ENCODE results near the gene KIF26A.
"Not testable (repeated sequence)": the region's sequence is repeated elsewhere in the genome, so short reads cannot be mapped to it uniquely, and the experiment has no call there.

Gene KIF26A

DNA sequence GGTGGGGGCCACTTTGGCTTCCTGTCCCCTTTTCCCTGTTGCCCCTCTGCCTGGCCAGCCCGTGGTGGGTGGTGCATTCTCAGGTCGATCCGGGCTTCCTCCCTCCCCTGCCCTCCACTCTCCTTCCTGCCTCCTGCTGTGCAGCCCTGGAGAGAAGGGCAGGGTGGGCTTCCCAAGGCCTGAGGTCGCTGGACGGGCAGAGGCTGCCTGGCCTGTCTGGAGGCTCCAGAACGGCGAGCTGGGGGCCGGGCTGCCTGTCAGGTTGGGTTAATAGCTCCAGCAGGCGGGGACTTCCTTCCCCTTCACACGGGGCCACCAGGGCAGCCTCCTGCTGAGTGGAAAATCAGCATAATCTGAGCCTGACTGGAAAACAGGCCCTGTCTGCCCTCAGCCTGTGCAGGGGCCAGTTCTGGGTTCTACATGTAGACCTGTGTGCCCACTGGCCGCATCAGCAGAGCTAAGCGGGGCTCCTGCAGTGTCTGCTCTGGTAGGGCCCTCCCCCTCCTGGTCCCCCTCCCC lies 11.3 kb downstream of the KIF26A start:
- no peak for TF ChIP-seq Cebpa-rat (IDR thresholded peaks at IDR 0.05)
- no peak overlapping the region for H3K4me3 ChIP-seq
- H3K4me2 ChIP-seq = peak overlapping the region; percentile 49 to 79 (median 64)
- H3K27me3 ChIP-seq = no peaks in the 10 kb centered on the region
- H3K36me3 ChIP-seq = peaks cover 0 to 16% (median 9%) of the 10 kb centered on the region in 11 experiments; a peak in 8 of 22 replicates
- H3K4me1 ChIP-seq = peaks cover 24 to 65% (median 36%) of the 10 kb centered on the region in 10 experiments
- H4K20me1 ChIP-seq = peaks cover 0 to 93% (median 62%) of the 10 kb centered on the region in 11 experiments; a peak in 16 of 22 replicates
- no peaks in the 10 kb centered on the region for H3K9me3 ChIP-seq (replicated peaks in 1 of 11)
- H3K27ac ChIP-seq = peak overlapping the region in 8 of 11 experiments; percentile 5 to 58 (median 36); a peak in 11 of 22 replicates
- H3K9ac ChIP-seq = peak overlapping the region in 8 of 11 experiments; percentile 0 to 55 (median 42); a peak in 6 of 22 replicates

DNA sequence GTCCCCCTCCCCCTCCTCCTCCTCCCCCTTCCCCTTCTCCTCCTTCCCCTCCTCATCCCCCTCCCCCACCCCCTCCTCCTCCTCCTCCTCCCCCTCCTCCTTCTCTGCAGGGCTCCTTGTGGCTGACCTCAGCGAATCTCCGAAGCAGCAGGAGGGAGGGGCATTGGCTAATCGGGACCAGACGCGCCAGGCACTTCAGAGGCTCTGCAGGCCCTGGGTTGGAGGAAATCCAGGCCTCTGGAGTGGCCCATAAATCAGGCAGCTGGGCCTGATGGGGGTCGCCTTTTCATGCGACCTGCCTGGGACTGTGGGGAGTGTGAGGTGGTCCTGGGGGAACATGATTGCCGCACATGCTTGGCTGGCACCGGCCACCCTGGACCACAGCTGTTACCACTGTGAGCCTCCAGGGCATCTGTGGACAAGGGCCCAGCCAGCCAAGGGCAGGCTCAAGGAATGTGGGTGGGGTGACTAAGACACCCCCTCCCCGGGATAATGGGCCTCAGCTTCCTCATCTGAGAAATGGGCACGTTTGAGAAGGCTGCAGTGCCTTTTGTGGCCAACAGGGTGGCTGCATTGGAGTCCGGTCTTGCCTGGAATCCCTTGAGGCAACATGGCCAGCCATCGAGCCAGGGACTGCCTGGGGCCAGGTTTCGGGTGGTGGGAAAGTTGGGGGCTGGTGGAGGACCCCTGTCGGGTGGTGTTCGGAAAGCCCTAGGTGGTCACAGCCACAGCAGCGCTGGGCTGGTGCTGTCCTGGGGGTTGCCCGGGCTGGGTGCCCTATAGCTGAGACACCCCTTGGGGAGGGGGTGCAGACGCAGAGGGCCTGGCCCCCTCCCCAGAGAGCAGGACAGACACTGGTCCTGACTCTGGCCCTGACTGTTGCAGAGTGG lies 12.0 kb downstream of the KIF26A start:
- Histone ChIP-seq H3K9me3 (replicated peaks in 1 of 11) (no peaks in the 10 kb centered on the region), H3K36me3 (peaks cover 0 to 16% (median 9%) of the 10 kb centered on the region in 11 experiments; a peak in 8 of 22 replicates), H3K4me2 (peak overlapping the region; percentile 55 to 90 (median 76)), H3K9ac (peak overlapping the region in 5 of 11 experiments; percentile 11 to 54 (median 46); a peak in 4 of 22 replicates), H3K4me3 (no peak overlapping the region), H3K4me1 (peaks cover 31 to 70% (median 43%) of the 10 kb centered on the region in 10 experiments), H3K27ac (peak overlapping the region in 7 of 11 experiments; percentile 6 to 45 (median 31); a peak in 9 of 22 replicates), H4K20me1 (peaks cover 0 to 93% (median 60%) of the 10 kb centered on the region in 11 experiments; a peak in 16 of 22 replicates), H3K27me3 (no peaks in the 10 kb centered on the region)
- TF ChIP-seq Cebpa-rat (IDR thresholded peaks at IDR 0.05) = no peak

DNA sequence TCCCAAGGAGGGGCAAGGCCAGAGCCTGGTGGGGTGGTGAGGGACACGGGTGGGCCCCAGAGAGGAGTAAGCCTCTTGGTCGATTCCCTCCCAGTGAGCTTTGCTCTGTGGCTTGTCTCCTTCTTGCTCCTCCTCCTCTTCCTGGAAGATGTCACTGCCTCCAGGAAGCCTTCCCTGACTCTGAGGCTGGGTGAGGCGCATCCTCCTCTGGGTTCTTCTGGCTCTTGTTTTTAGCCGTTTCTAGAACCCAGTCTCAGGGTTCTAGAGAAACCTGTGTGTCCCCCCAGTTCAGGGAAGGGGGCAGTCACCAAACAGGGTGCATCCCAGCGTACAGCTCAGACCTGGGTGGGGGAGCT lies 12.6 kb downstream of the KIF26A start:
- Histone ChIP-seq H3K4me3 (no peak overlapping the region), H3K9ac (0 out of 22 replicates have a peak overlapping the region, but pooled peaks of 1 of the 11 experiments have one; percentile 50), H3K4me1 (peaks cover 34 to 70% (median 50%) of the 10 kb centered on the region in 10 experiments), H3K4me2 (peak overlapping the region in 10 of 11 experiments; percentile 55 to 90 (median 77); a peak in 16 of 22 replicates), H3K27ac (peak overlapping the region in 4 of 11 experiments; percentile 17 to 40 (median 32); a peak in 4 of 22 replicates), H4K20me1 (peaks cover 0 to 93% (median 60%) of the 10 kb centered on the region in 11 experiments; a peak in 16 of 22 replicates), H3K9me3 (replicated peaks in 1 of 11) (no peaks in the 10 kb centered on the region), H3K36me3 (peaks cover 0 to 16% (median 9%) of the 10 kb centered on the region in 11 experiments; a peak in 8 of 22 replicates), H3K27me3 (no peaks in the 10 kb centered on the region)
- no peak for TF ChIP-seq Cebpa-rat (IDR thresholded peaks at IDR 0.05)

DNA sequence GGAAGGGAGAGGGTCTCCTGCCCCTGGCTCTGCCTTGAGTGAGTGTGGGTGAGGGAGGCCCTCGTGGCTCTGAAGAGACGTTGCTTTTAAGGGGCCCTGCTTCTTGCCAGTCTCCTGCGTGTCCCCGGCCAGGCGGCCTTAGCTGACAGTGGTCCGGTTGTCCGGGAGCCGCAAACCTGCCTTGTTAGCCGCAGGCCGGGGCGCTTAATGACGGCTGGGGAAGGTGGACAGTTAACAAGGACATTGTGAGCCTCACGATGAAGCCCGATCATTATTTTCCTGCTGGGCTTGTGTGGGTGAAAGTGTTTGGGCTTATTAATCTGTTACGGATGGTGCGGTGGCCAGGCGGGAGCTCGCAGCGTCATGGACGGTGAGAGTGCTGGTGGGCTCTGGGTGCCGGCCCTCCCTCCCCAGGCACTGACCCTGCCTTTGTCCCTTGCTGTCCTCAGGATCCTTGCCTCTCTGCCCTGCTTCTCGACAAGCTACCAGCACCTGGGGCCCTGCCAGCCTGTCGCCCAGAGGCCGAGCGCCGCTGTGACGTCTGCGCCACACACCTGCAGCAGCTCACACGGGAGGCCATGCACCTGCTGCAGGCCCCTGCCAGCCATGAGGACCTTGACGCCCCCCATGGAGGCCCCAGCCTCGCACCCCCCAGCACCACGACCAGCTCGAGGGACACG lies 13.3 kb downstream of the KIF26A start:
- Histone ChIP-seq H3K36me3 (peaks cover 0 to 16% (median 9%) of the 10 kb centered on the region in 11 experiments; a peak in 8 of 22 replicates), H3K27me3 (no peaks in the 10 kb centered on the region), H3K4me2 (no peak overlapping the region), H3K9ac (no peak overlapping the region), H4K20me1 (peaks cover 0 to 92% (median 58%) of the 10 kb centered on the region in 11 experiments; a peak in 16 of 22 replicates), H3K27ac (no peak overlapping the region), H3K4me3 (no peak overlapping the region), H3K9me3 (replicated peaks in 1 of 11) (no peaks in the 10 kb centered on the region), H3K4me1 (peaks cover 34 to 70% (median 55%) of the 10 kb centered on the region in 10 experiments)
- no peak for TF ChIP-seq Cebpa-rat (IDR thresholded peaks at IDR 0.05)

DNA sequence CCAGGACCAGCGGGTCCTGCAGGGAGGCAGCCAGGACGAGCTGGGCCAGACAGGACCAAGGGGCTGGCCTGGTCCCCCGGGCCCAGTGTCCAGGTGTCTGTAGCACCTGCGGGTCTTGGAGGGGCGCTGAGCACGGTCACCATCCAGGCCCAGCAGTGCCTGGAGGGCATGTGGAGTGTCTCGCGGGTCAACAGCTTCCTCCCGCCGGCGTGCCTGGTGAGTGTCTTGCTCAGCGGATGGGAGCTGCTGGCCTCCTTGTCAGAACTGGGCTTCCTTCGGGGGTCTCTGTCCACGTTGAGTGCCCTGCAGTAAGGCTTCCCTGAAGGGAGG lies 13.8 kb downstream of the KIF26A start:
- peaks cover 34 to 72% (median 58%) of the 10 kb centered on the region in 10 experiments for H3K4me1 ChIP-seq
- no peak overlapping the region; a peak in 1 of 22 replicates for H3K9ac ChIP-seq
- H4K20me1 ChIP-seq = peaks cover 0 to 90% (median 53%) of the 10 kb centered on the region in 11 experiments; a peak in 16 of 22 replicates
- peaks cover 0 to 16% (median 9%) of the 10 kb centered on the region in 11 experiments; a peak in 8 of 22 replicates for H3K36me3 ChIP-seq
- no peak overlapping the region for H3K4me2 ChIP-seq
- H3K4me3 ChIP-seq = no peak overlapping the region
- no peak for TF ChIP-seq Cebpa-rat (IDR thresholded peaks at IDR 0.05)
- no peak overlapping the region for H3K27ac ChIP-seq
- H3K9me3 ChIP-seq (replicated peaks in 1 of 11) = no peaks in the 10 kb centered on the region
- H3K27me3 ChIP-seq = no peaks in the 10 kb centered on the region

DNA sequence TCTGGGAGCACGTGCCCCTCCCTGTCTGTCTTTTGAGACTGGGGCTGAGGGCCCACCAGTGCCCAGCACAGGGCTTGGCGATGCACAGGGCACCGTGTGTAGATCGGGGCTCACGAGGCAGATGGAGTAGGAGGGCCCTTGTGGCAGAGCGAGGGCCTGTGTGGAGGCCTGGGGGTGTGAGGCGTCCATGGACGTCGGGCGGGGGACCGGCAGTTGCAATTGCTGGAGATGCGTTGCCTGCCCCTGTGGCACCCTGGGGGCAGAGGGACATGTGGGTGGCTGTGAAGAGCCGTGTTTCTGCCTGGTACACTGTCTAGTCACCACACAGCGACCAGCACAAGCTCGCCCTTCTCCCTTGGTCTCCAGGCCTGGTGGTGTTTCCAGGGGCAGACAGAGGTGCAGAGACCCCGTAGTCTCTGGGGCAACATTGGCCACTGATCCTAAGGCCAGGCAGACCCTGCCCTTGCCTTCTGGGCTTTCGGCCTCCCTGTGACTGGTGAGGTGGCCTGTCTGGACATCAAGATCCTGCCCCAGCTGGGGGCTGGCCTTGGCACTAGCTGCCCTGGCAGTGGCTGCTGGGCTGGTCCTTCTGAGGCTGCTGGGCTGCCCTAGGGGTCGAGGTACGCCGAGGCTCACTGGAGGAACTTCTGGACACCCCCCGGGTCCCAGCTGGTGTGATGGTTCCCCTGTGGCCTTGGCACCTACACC lies 14.5 kb downstream of the KIF26A start:
- Histone ChIP-seq H3K36me3 (peaks cover 0 to 16% (median 11%) of the 10 kb centered on the region in 11 experiments; a peak in 8 of 22 replicates), H3K9ac (no peak overlapping the region; a peak in 1 of 22 replicates), H3K4me2 (no peak overlapping the region), H3K27ac (no peak overlapping the region), H4K20me1 (peaks cover 0 to 88% (median 53%) of the 10 kb centered on the region in 11 experiments; a peak in 16 of 22 replicates), H3K27me3 (no peaks in the 10 kb centered on the region), H3K9me3 (replicated peaks in 1 of 11) (no peaks in the 10 kb centered on the region), H3K4me1 (peaks cover 34 to 74% (median 63%) of the 10 kb centered on the region in 10 experiments), H3K4me3 (no peak overlapping the region)
- TF ChIP-seq Cebpa-rat (IDR thresholded peaks at IDR 0.05) = no peak

DNA sequence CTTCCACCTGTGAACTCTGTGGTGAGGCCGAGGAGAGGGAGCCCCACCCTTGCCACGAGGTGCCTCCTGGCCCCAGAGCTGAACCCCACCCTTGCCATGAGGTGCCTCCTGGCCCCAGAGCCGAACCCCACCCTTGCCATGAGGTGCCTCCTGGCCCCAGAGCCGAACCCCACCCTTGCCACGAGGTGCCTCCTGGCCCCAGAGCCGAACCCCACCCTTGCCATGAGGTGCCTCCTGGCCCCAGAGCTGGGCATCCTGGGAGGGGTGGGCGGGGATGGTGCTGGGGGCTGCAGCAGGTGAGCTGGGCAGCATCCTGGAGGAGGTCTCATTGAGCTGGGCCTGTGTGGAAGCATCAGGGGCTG lies 15.0 kb downstream of the KIF26A start:
- peaks cover 34 to 80% (median 68%) of the 10 kb centered on the region in 10 experiments for H3K4me1 ChIP-seq
- H4K20me1 ChIP-seq = peaks cover 0 to 89% (median 56%) of the 10 kb centered on the region in 11 experiments; a peak in 16 of 22 replicates
- H3K9ac ChIP-seq; H3K4me2 ChIP-seq; H3K27me3 ChIP-seq; H3K4me3 ChIP-seq; H3K27ac ChIP-seq; H3K9me3 ChIP-seq (replicated peaks in 1 of 11): not testable (repeated sequence)
- H3K36me3 ChIP-seq = peaks cover 0 to 19% (median 11%) of the 10 kb centered on the region in 11 experiments; a peak in 8 of 22 replicates

DNA sequence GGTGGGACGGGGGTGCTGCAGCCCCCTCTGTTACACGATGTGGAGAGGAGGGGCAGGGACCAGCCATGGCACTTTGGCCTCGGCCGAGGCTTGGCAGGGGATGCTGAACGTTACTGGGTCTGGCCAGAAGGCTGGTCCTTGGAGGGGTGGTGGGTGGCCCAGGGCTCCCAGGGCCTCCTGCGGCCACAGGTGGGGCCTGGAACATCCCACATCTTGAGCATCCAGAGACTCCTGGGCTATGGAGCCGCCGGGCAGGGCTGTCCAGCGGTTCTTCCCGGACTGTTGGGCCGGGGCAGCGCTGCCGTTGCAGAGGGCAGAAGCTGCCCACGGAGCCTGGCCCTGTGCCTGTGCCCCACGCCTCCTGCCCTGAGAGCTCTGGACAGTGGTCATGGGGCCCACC lies 15.9 kb downstream of the KIF26A start:
- Histone ChIP-seq H3K36me3 (peaks cover 0 to 19% (median 11%) of the 10 kb centered on the region in 11 experiments; a peak in 8 of 22 replicates), H3K4me3 (no peak overlapping the region), H3K9me3 (replicated peaks in 1 of 11) (no peaks in the 10 kb centered on the region), H3K4me1 (peaks cover 28 to 81% (median 67%) of the 10 kb centered on the region in 10 experiments), H3K27me3 (no peaks in the 10 kb centered on the region), H3K4me2 (peak overlapping the region in 8 of 11 experiments; percentile 54 to 86 (median 76); a peak in 9 of 22 replicates), H3K27ac (no peak overlapping the region), H3K9ac (no peak overlapping the region), H4K20me1 (peaks cover 0 to 90% (median 53%) of the 10 kb centered on the region in 11 experiments; a peak in 16 of 22 replicates)
- no peak for TF ChIP-seq Cebpa-rat (IDR thresholded peaks at IDR 0.05)
